Lower lobe of right lung (tissue), 2 donors: Measurements from ENCODE around the gene GOLM1. TPM values are rescaled to one million over a fixed set of nuclear protein-coding genes. Genes with fewer than 3 reads are reported as not detected.

Experiments
- ATAC-seq, 2 donors: fragments of 200-7000 bp; cut with Tn5 transposase; one replicate each; pipeline ENCODE4 v1.9.1; 2020 to 2022; ENCODE audit warnings: mild to moderate bottlenecking in 2 of 2, moderate library complexity in 2 of 2
- DNase-seq: peaks from one replicate; pipeline ENCODE4 v3.0.0-alpha.2; 2020
- H3K27ac ChIP-seq: fragments of 200-600 bp; one replicate; pipeline ENCODE4 v1.8.0; 2022
- H3K27me3 ChIP-seq: fragments of 200-600 bp; one replicate; pipeline ENCODE4 v1.8.0; 2022; ENCODE audit warnings: low read depth
- H3K36me3 ChIP-seq: fragments of 200-600 bp; one replicate; pipeline ENCODE4 v1.8.0; 2022; ENCODE audit warnings: mild to moderate bottlenecking
- H3K4me1 ChIP-seq: fragments of 200-600 bp; one replicate; pipeline ENCODE4 v1.8.0; 2022
- H3K4me3 ChIP-seq: fragments of 200-600 bp; one replicate; pipeline ENCODE4 v1.8.0; 2022; ENCODE audit warnings: mild to moderate bottlenecking
- H3K9me3 ChIP-seq: fragments of 200-600 bp; one replicate; pipeline ENCODE4 v1.8.0; 2022
- intact Hi-C: fragments of 100-400 bp; cut with DNase I; formaldehyde crosslinking; loops from one replicate; pipeline ENCODE4 v1.11.0; 2022
- total RNA-seq: library from RNA; stranded (reverse); fragmentation: NEBNext Ultra II Directional; extraction: Animal tissue kit (Norgen Biotek cat#: 25700); gene quantifications from one replicate; pipeline ENCODE4 v1.2.1, GENCODE V29; 2021
- TF ChIP-seq, protein P1 (sequence below): fragments of 200-600 bp; IDR thresholded peaks from one replicate; pipeline ENCODE4 v1.8.0; 2022; ENCODE audit warnings: antibody characterized with exemption, mild to moderate bottlenecking
- donor health status: DM: no; HTN: yes; CAD: no; lungs with severe emphysema.

Gene GOLM1
- total RNA-seq, 1 donor from 2014 or later: 16.7 TPM

DNA sequence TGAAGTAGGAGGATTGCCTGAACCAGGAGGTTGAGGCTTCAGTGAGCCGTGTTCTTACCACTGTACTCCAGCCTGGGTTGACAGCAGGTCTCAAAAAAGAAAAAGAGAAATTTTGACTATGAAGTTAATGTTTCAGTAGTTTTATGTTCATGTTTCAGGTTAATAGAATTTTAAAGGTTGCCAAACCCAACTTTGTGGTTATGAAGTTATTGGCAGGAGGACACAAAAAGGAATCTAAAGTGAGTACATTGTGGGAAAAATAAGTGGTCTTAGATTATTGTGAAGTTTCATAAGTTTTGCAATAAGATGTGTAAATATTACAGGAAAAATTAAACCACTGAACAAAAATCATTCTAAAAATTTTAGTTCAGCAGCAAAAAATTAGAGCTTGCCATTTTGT lies 78.6 kb downstream of the GOLM1 start:
- DNase-seq: no peak
- H3K9me3 ChIP-seq: no peaks in the 10 kb centered on the region
- H3K36me3 ChIP-seq: peaks cover 90% of the 10 kb centered on the region
- no peak for ATAC-seq
- intact Hi-C loops: no loop called here
- TF ChIP-seq, protein P1, sequence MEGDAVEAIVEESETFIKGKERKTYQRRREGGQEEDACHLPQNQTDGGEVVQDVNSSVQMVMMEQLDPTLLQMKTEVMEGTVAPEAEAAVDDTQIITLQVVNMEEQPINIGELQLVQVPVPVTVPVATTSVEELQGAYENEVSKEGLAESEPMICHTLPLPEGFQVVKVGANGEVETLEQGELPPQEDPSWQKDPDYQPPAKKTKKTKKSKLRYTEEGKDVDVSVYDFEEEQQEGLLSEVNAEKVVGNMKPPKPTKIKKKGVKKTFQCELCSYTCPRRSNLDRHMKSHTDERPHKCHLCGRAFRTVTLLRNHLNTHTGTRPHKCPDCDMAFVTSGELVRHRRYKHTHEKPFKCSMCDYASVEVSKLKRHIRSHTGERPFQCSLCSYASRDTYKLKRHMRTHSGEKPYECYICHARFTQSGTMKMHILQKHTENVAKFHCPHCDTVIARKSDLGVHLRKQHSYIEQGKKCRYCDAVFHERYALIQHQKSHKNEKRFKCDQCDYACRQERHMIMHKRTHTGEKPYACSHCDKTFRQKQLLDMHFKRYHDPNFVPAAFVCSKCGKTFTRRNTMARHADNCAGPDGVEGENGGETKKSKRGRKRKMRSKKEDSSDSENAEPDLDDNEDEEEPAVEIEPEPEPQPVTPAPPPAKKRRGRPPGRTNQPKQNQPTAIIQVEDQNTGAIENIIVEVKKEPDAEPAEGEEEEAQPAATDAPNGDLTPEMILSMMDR: no peak
- H3K27ac ChIP-seq: no peak overlapping the region
- H3K27me3 ChIP-seq: no peaks in the 10 kb centered on the region
- no peaks in the 10 kb centered on the region for H3K4me1 ChIP-seq
- no peak overlapping the region for H3K4me3 ChIP-seq

DNA sequence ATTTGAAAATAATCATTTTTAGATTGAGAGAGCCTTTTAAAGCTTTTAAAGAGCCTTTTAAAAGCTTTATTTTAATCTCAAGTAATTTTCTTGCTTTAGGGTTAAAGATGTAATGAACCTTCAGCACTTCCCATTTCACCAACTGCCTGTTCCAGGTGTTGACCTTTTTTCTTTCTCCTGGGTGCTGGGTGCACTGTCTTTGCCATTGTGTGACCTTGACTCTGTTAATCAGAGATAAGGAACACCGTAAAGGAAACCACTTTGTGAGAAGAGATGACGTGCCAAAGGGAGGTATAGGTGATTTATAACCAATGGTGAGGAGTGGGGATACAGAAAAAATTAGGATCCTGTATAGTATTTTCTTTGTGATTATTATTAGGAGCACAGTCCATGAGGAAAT lies 90.2 kb downstream of the GOLM1 start:
- intact Hi-C loops: no loop called here

DNA sequence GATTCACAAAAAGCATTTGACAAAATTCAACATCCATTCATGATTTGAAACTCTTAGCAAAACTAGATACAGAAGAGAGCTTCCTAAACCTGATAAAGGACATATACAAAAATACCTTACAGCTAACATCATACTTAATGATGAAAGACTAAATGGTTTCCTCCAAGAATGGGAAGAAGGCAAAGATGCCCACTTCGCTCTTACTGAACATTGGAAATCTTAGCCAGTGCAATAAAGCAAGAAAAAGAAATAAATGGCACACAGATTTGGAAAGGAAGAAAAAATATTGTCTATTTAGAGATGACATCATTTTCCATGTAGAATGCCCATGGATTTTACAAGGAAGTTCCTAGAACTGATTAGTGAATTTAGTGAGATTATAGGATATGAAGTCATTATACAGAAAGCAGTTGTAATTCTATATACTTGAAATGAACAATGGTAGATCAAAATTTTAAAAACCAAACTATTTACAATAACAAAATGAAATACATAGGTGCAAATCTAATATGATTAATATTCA lies 94.0 kb downstream of the GOLM1 start:
- DNase-seq (no peak), ATAC-seq (no peak)
- TF ChIP-seq, protein P1: no peak
- Histone ChIP-seq H3K36me3 (peaks cover 64% of the 10 kb centered on the region), H3K27ac (no peak overlapping the region), H3K27me3 (no peaks in the 10 kb centered on the region), H3K4me3 (no peak overlapping the region), H3K4me1 (no peaks in the 10 kb centered on the region), H3K9me3 (peaks cover 7% of the 10 kb centered on the region)
- intact Hi-C loops: no loop called here

More for the DNA sequence above, 90.2 kb downstream of the GOLM1 start:
- no peak for DNase-seq
- TF ChIP-seq, protein P1: no peak
- no peak for ATAC-seq
- Histone ChIP-seq H3K36me3 (peaks cover 89% of the 10 kb centered on the region), H3K27me3 (no peaks in the 10 kb centered on the region), H3K27ac (no peak overlapping the region), H3K4me3 (no peak overlapping the region), H3K4me1 (no peaks in the 10 kb centered on the region), H3K9me3 (peaks cover 7% of the 10 kb centered on the region)

DNA sequence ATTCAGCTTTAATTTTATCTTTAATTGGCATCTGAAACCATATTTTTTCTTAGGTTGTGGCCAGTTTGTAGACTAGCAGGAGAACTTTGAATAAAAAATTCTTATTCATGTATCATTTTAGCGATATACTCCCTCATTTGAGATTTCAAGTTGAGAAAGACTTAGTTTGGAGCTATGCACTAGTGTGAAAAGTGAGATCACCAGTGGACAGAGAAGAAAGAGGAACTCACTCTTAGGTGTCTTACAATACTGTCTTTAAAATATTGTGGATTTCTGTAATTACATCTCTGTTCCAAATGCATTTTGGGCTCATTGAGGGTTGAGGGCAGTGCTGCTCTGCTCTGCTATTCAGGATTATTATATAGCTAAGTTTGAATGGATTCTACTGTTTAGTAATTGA lies 103.8 kb downstream of the GOLM1 start:
- no peak overlapping the region for H3K4me3 ChIP-seq
- intact Hi-C loops: no loop called here
- DNase-seq (no peak), ATAC-seq (no peak)
- peaks cover 34% of the 10 kb centered on the region for H3K36me3 ChIP-seq
- H3K27ac ChIP-seq: no peak overlapping the region
- no peaks in the 10 kb centered on the region for H3K4me1 ChIP-seq
- TF ChIP-seq, protein P1: no peak
- H3K9me3 ChIP-seq: no peaks in the 10 kb centered on the region
- no peaks in the 10 kb centered on the region for H3K27me3 ChIP-seq

DNA sequence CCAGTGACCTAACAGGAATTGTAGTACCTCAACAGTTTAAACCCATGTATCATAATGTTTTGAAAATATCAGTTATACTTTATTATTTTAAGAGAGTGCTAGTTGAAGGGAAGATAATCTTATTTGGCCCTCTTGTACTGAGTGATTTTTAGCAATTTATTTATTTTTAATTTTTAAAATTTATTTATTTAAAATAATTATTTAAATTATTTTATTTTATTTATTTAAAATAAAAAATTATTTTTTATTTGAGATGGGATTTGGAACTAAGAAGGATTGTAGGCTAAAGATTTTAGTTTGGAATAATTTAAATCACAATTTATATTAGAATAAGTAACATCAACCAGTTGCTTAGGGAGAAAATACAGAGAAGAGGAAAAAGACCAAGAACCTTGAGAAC lies 104.3 kb downstream of the GOLM1 start:
- no peaks in the 10 kb centered on the region for H3K9me3 ChIP-seq
- H3K36me3 ChIP-seq: peaks cover 34% of the 10 kb centered on the region
- TF ChIP-seq, protein P1: no peak
- DNase-seq (no peak), ATAC-seq (no peak)
- intact Hi-C loops: no loop called here
- no peaks in the 10 kb centered on the region for H3K4me1 ChIP-seq
- H3K27me3 ChIP-seq: no peaks in the 10 kb centered on the region
- no peak overlapping the region for H3K27ac ChIP-seq
- no peak overlapping the region for H3K4me3 ChIP-seq

DNA sequence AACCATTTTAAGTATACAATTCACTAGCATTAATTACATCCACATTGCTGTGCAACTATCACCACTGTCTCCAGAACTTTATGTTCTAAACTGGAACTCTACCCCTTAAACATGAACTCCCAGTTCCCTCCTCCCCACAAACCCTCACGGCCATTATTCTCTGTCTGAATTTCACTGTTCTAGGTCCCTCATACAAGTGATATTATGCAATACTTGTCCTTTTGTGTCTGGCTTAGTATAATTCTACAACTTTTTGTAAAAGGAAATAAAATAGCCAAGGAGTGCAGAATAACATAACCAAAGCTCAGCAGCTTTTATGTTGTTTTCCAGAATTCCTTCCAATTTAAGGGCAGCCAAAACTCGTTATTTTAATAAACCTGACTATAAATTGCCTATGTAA lies 105.2 kb downstream of the GOLM1 start:
- intact Hi-C loops: no loop called here
- no peak for ATAC-seq

More for the DNA sequence above, 105.2 kb downstream of the GOLM1 start:
- DNase-seq: no peak
- peaks cover 31% of the 10 kb centered on the region for H3K36me3 ChIP-seq
- H3K9me3 ChIP-seq: no peaks in the 10 kb centered on the region
- no peak overlapping the region for H3K4me3 ChIP-seq
- TF ChIP-seq, protein P1: no peak
- no peaks in the 10 kb centered on the region for H3K27me3 ChIP-seq
- H3K27ac ChIP-seq: no peak overlapping the region
- H3K4me1 ChIP-seq: no peaks in the 10 kb centered on the region
